Hepatocyte (in vitro differentiated cells): Measurements from ENCODE around the gene ITGB2. TPM values are rescaled to one million over a fixed set of nuclear protein-coding genes. Genes with fewer than 3 reads are reported as not detected.
A peak's percentile ranks its signal among the peaks of the same experiment; 100 is the strongest.

Experiments used
- DNase-seq: peaks from one replicate; pipeline ENCODE4 v3.0.0-alpha.2; 2016; ENCODE audit warnings: low spot score
- H2AFZ ChIP-seq: fragments of 200-600 bp; sonication (generic); 2 replicates; pipeline ENCODE4 v1.6.0; 2016; ENCODE audit warnings: antibody characterized with exemption, mild to moderate bottlenecking
- H3K27ac ChIP-seq: fragments of 200-600 bp; sonication (generic); 2 replicates; pipeline ENCODE4 v1.5.1; 2016; ENCODE audit warnings: mild to moderate bottlenecking
- H3K27me3 ChIP-seq: fragments of 200-600 bp; sonication (generic); 2 replicates; pipeline ENCODE4 v1.6.1; 2016
- H3K36me3 ChIP-seq: fragments of 200-600 bp; sonication (generic); replicated peaks from 2 replicates; pipeline ENCODE4 v1.5.1; 2016; ENCODE audit warnings: low read depth; ENCODE audit not compliant: insufficient read depth
- H3K4me1 ChIP-seq: fragments of 200-600 bp; sonication (generic); 2 replicates; pipeline ENCODE4 v1.5.1; 2016; ENCODE audit warnings: mild to moderate bottlenecking, moderate library complexity; ENCODE audit not compliant: insufficient read depth
- H3K4me2 ChIP-seq: fragments of 200-600 bp; sonication (generic); 2 replicates; pipeline ENCODE4 v1.6.0; 2016
- H3K4me3 ChIP-seq: fragments of 200-600 bp; sonication (generic); 2 replicates; pipeline ENCODE4 v1.5.1; 2016; ENCODE audit warnings: mild to moderate bottlenecking
- H3K79me2 ChIP-seq: fragments of 200-600 bp; sonication (generic); 2 replicates; pipeline ENCODE4 v1.6.0; 2017; ENCODE audit warnings: mild to moderate bottlenecking
- H3K9me2 ChIP-seq: fragments of 200-600 bp; sonication (generic); replicated peaks from 2 replicates; pipeline ENCODE4 v1.6.0; 2017; ENCODE audit warnings: mild to moderate bottlenecking; ENCODE audit not compliant: insufficient read depth
- H3K9me3 ChIP-seq: fragments of 200-600 bp; sonication (generic); 2 replicates; pipeline ENCODE4 v1.5.1; 2016; ENCODE audit warnings: low read depth, mild to moderate bottlenecking
- H4K20me1 ChIP-seq: fragments of 200-600 bp; sonication (generic); 2 replicates; pipeline ENCODE4 v1.6.0; 2016; ENCODE audit warnings: mild to moderate bottlenecking; ENCODE audit not compliant: insufficient read depth, poor library complexity, severe bottlenecking
- EZH2 ChIP-seq: fragments of 200-600 bp; sonication (generic); IDR thresholded peaks from 2 replicates; pipeline ENCODE4 v1.6.1; 2016; ENCODE audit warnings: antibody characterized with exemption, mild to moderate bottlenecking, borderline replicate concordance
- EZH2phosphoT487 ChIP-seq: fragments of 200-600 bp; sonication (generic); IDR thresholded peaks from one replicate; pipeline ENCODE4 v1.6.1; 2018; ENCODE audit warnings: antibody characterized with exemption, mild to moderate bottlenecking, low read depth, moderate library complexity; ENCODE audit not compliant: unreplicated experiment, severe bottlenecking
- whole genome bisulfite sequencing: methylation state at CpG from one replicate; pipeline ENCODE4 v1.1.6; 2016; ENCODE audit warnings: low lambda C conversion rate; ENCODE audit errors: missing lambda C conversion rate; 5-methylcytosine and 5-hydroxymethylcytosine counted together
- polyA plus RNA-seq: library from polyadenylated mRNA; unstranded; fragments of >200 nt; fragmentation: Nextera tagmentation; extraction: Ambion mirVana; gene quantifications from 2 replicates; pipeline ENCODE4 v1.2.1, GENCODE V29; 2016
- total RNA-seq: library from RNA; depleted of rRNA; stranded (reverse); fragments of >200 nt; gene quantifications from 2 replicates; pipeline ENCODE4 v1.2.3, GENCODE V29; 2014
- TF ChIP-seq, protein P1 (sequence below): fragments of 200-600 bp; sonication (generic); IDR thresholded peaks from 2 replicates; pipeline ENCODE4 v1.5.1; 2016; ENCODE audit warnings: antibody characterized with exemption, mild to moderate bottlenecking; ENCODE audit not compliant: poor library complexity

Gene ITGB2
- total and polyA plus RNA-seq, 2 experiments from 2014 or later, result 3.8 to 4.2 TPM

DNA sequence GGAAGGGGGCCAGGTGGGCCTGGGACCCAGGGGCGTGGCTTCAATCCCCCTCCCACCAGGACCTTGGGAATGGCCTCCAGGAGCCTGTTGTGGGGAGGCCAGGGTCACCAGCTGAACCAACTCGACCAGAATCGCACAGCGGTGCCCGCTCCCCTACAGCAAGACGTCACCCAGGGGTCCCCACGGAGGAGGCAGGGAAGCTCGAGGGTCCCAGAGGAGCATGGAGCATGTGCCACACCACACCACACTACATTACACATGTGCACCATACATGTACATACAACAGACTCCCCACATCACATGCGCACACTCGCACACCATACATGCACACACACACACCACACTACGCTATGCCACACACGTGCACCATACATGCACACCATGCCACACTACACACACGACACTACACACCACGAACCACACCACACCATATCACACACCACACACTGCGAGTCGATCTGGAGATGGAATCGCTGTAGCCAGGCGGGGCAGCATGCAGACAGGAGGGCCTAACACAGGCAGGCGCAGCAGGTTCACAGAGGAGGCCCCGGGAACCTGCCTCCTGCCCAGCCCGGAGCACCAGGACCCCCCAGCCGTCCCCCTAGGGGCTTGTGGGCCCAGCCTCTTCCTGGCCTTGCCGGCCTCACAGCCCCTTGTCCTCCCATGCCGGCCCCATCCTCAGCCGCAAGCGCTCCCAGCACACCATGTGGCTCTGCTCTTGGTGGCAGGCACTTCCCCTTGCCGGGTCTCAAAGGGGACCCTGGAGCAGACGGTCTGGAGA lies 596 bp downstream of the ITGB2 start:
- Histone ChIP-seq H3K4me3 (no peak overlapping the region), H3K9me2 (no peaks in the 10 kb centered on the region), H2AFZ (no peak overlapping the region), H3K9me3 (no peaks in the 10 kb centered on the region), H3K27me3 (peaks cover 34% of the 10 kb centered on the region), H4K20me1 (no peaks in the 10 kb centered on the region), H3K36me3 (no peaks in the 10 kb centered on the region), H3K27ac (no peak overlapping the region), H3K4me2 (no peak overlapping the region), H3K4me1 (no peaks in the 10 kb centered on the region), H3K79me2 (no peaks in the 10 kb centered on the region)
- no peak for DNase-seq
- no peak for TF ChIP-seq EZH2phosphoT487
- TF ChIP-seq, protein P1, sequence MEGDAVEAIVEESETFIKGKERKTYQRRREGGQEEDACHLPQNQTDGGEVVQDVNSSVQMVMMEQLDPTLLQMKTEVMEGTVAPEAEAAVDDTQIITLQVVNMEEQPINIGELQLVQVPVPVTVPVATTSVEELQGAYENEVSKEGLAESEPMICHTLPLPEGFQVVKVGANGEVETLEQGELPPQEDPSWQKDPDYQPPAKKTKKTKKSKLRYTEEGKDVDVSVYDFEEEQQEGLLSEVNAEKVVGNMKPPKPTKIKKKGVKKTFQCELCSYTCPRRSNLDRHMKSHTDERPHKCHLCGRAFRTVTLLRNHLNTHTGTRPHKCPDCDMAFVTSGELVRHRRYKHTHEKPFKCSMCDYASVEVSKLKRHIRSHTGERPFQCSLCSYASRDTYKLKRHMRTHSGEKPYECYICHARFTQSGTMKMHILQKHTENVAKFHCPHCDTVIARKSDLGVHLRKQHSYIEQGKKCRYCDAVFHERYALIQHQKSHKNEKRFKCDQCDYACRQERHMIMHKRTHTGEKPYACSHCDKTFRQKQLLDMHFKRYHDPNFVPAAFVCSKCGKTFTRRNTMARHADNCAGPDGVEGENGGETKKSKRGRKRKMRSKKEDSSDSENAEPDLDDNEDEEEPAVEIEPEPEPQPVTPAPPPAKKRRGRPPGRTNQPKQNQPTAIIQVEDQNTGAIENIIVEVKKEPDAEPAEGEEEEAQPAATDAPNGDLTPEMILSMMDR, result no peak
- no peak for TF ChIP-seq EZH2
- 79% methylated on average over 28 of the region's 28 CpGs for WGBS

DNA sequence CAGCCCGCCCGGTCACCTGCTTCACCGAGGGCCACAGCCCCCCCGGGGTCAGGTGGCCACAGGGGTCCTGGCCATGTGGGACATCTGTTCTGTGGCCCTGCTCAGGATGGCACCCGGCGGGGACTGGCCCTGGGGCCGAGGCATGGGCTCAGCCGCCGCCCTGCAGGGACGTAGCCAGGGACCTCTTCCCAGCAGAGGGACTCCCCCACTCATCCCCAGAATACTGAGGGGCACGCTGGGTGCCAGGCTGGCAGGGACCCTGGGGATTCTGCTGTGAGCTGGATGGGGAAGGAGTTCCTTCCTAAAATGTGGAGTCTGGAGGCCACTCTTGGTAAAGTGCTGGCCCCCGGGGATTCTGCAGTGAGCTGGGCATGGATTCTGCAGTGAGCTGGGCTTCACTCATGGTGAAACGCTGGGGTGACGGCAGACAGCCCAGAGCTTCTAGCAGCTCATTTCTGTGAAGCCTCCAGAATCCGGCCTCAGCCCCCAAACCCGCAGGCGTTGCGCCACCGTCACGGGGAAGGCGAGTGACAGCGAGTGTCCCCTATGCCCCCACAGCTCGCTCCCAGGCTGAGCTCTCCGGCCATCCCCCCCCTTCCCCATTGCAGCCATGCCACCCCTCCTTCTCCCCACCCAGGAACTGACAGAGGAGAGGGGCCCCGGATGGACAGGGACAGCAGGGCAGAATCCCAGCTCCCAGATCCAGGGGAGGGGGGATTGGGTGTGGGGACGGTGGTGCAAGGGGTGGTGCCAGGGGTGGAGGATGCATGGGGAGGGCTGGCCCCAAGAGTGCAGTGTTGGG lies 1.4 kb downstream of the ITGB2 start:
- no peaks in the 10 kb centered on the region for H3K9me3 ChIP-seq
- no peak overlapping the region for H2AFZ ChIP-seq
- no peak overlapping the region for H3K27ac ChIP-seq
- H3K9me2 ChIP-seq, result no peaks in the 10 kb centered on the region
- no peaks in the 10 kb centered on the region for H3K4me1 ChIP-seq
- DNase-seq, result no peak
- H3K27me3 ChIP-seq, result peaks cover 29% of the 10 kb centered on the region
- 48% methylated on average over 11 of the region's 26 CpGs for WGBS
- H3K79me2 ChIP-seq, result no peaks in the 10 kb centered on the region
- H3K4me2 ChIP-seq, result peak overlapping the region; percentile 56
- H4K20me1 ChIP-seq, result no peaks in the 10 kb centered on the region
- H3K36me3 ChIP-seq, result no peaks in the 10 kb centered on the region
- TF ChIP-seq, protein P1, result no peak
- TF ChIP-seq EZH2 (no peak), EZH2phosphoT487 (no peak)
- H3K4me3 ChIP-seq, result no peak overlapping the region

DNA sequence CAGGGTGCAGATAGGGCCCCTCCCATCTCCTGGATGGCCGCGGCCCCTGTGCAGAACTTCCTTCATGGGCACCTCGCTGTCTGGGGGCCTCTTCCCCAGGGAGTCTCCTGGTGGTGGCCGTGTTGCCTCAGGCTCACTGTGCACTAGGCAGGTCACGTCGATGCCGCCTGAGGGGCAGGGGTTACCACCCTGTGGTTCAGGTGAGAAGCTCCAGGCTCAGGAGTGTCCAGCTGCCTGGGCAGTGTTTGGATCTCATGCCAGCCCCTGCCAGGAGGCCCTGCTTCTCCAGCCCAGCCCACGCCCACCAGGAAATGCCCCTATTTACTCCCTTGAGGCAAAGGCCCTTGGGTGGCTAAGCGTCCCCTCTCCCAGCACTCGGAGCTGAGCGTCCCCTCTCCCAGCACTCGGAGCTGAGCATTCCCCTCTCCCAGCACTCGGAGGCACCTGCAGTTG lies 2.1 kb downstream of the ITGB2 start:
- DNase-seq, result no peak

More for the DNA sequence above, 2.1 kb downstream of the ITGB2 start:
- Histone ChIP-seq H3K9me2 (no peaks in the 10 kb centered on the region), H2AFZ (no peak overlapping the region), H4K20me1 (no peaks in the 10 kb centered on the region), H3K9me3 (no peaks in the 10 kb centered on the region), H3K36me3 (no peaks in the 10 kb centered on the region), H3K27ac (no peak overlapping the region), H3K27me3 (peaks cover 22% of the 10 kb centered on the region), H3K4me3 (no peak overlapping the region), H3K4me1 (no peaks in the 10 kb centered on the region), H3K79me2 (no peaks in the 10 kb centered on the region), H3K4me2 (peak overlapping the region; percentile 56)
- 68% methylated on average over 13 of the region's 13 CpGs for WGBS
- no peak for TF ChIP-seq EZH2
- TF ChIP-seq, protein P1, result no peak
- no peak for TF ChIP-seq EZH2phosphoT487
